HG02623 (cell line): ENCODE measurements around the gene DENND6B.

Experiments used
- ATAC-seq: cut with Tn5 transposase; IDR thresholded peaks from one replicate; pipeline ENCODE4 v1.9.1; 2021; ENCODE audit warnings: moderate library complexity; ENCODE audit not compliant: unreplicated experiment

DENND6B gene

DNA sequence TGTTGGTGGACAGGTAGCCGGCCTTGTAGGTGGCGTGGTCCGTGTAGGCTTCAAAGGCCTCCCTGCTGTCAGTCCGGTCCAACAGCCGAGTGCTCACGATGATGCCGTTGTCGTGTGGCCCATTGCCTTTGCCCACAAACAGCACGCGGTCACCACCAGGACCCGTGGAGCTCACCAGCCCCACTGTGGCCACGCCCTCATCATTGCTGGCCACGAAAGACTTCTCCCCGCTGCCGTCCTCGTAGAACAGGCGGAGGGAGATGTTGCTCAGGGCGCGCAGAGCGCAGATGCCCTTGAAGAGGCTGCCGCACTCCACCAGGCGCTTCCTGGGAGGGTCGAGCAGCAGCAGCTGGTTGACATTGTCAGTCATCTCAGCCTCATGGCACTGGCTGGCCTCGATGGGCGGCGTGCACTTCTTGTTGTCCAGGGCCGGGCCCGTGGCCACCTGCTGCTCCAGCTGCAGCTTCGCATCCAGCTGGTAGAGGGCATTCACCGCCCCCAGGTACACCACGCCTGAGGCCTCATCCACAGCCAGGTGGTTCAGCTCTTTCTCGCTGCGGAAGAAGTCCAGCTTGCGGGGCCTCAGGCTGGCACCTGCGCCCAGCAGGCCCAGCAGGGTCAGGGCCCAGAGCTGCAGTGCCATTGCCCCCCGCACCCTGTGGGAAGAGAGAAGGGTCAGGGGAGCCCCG is 36.7 kb downstream of the DENND6B start:
- no peak for ATAC-seq

DNA sequence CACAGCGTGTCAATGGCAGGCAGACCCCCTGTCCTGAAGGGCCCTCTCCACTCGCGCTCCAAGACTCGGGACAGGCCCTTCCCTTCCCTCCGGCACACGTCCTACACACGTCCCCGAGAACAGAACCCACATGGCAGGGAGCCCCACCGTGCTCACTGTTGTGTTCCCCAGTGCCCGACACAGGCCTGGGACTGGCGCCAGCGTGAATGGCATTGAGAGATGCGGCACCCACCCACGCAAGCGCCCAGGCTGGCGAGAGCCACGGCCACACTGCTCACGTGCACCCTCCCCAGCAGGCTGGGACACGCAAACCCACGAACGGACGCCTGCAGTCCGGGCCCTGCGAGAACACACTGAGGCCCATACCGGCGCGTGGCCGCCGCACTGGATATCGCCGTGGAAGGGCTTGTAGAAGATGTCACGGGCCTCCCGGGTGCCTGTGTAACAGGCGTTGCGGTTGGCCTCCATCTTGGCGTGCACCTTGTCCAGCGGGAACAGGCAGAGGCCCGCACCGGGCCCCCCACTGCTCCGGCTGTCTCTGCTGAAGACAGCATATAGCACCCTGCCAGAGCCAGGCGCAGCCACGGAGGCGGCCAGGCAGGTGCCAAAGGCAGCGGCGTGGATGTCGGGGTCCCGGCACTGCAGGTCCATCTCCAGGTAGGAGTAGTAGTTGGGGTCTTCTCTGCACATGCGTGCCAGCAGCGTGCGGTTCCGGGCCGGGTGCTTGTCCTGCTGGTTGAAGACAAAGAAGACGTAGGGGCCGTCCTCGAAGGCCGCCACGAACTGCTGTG is 37.5 kb downstream of the DENND6B start:
- ATAC-seq = no peak

DNA sequence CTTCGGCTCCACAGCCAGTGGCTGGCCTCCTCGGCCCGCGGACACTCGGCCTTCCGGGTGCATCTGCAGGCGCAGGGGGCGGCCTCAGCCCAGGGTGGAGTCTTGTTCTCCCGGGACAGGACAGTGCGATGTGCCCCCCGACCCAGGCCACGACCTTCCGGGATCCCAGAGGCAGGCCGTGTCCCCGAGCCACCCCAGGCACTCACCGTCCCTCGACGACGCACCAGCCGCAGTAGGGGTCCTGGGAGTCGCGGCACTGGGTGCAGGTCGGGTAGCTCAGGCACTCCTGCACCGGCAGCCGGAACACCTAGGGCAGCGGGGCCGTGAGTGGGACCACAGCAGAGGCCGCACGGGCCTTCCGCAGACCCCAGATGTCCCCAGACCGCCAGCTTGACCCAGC is 39.1 kb downstream of the DENND6B start:
- no peak for ATAC-seq

DNA sequence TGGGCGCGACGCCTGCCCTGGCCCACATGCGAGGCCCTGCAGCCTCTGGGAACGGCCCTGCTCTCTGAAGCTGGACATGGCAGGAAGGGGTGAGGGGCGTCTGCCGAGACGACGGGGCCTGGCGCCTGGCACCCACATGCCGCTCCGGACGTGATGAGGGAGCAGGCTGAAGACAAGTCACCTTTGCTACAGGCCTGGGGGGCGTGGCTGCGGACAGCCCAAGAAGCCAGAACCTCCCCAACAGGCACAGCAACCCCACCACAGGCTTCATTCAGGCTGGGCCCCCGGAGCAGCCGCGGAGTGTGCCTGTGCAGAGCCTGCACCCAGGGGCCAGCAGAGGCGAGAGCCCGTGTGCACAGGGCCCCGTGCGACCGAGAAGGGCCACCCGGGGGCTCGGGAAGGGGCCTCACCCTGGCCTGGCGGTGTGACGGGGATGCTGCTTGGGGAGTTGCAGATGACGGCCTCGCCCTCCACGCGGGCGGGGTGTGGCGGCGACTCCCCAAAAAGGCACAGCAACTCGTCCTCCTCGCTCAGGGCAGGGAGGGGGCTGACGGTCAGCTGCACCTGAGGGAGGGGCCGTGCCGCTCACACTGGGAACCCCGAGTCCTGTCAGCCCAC is 40.0 kb downstream of the DENND6B start:
- ATAC-seq = no peak

DNA sequence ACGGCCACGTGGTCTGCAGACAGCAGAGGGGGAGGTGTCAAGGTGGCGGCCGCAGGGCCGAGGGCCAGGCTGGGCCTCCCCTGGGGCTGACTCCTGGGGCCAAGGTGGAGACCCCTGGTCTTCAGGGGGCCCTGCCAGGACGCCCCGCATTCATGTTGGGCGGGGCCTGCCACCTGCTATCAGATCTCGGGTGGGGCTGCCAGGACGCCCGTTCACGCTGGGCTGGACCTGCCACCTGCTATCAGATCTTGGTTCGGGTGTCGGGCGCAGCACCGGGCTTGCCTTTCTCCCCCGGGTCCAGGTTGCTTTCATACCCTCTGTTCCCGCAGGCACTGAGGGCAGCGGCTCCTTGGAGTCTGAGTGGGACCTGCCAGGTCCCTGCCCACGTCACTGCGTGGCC is 40.5 kb downstream of the DENND6B start:
- ATAC-seq = no peak

DNA sequence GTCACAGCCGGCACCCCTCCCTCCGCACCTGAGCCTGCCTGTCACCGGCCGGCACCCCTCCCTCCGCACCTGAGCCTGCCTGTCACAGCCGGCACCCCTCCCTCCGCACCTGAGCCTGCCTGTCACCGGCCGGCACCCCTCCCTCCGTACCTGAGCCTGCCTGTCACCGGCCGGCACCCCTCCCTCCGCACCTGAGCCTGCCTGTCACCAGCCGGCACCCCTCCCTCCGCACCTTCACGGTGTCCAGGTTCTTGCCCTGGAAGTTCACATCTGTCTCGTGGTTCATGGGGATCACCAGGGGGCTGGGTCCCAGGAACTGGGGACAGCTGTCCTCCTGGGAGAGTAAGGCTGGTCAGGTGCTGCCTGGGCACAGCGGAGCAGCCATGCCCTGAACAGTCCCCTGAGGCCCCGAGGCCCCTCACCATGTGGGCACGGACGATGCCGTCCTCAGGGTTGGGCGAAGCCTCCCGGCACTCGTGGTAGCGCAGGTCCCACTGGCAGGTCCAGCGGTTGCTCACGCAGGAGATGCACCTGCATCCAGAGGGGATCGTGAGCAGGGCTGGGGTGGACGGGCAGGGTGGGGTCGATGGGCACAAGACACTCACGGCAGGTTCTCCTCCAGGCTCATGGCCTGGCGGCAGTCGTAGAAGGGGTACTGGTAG is 41.1 kb downstream of the DENND6B start:
- ATAC-seq = no peak

DNA sequence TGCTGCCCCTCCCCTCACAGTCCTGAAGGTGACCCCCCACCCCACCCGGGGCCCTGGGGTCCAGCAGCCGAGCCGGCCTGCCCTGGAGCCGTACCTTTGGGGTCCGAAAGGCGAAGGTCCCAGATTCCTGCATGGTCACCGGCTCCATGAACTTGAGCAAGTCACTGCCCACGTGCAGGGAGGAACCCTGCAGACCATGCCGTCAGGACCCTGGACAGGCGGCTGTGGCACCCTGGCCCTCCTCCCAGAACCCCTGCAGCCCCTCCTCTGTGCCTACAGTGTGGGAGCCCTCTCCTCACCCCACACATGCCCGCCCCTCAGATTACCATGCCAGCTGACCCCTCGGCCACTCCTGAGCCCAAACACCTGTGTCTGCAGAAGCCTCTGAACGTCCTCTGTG is 42.3 kb downstream of the DENND6B start:
- no peak for ATAC-seq

DNA sequence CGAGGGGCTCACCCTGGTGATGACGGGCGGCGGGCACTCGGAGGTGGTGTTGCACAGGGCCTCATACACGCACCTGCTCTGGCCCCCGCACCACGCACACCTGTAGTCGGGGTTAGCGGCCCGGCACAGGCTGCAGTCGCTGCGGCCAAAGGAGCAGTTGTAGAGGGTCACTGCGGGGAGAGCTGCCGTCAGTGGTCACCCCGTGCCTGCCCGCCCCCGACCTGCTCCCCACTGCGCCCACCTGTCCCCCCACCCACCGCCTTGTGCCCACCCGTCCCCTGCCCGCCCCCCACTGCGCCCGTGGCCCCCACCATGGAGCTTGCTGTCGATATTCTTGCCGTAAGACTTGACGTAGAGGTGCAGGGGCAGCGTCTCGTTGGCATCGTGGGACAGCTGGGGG is 43.0 kb downstream of the DENND6B start:
- no peak for ATAC-seq

DNA sequence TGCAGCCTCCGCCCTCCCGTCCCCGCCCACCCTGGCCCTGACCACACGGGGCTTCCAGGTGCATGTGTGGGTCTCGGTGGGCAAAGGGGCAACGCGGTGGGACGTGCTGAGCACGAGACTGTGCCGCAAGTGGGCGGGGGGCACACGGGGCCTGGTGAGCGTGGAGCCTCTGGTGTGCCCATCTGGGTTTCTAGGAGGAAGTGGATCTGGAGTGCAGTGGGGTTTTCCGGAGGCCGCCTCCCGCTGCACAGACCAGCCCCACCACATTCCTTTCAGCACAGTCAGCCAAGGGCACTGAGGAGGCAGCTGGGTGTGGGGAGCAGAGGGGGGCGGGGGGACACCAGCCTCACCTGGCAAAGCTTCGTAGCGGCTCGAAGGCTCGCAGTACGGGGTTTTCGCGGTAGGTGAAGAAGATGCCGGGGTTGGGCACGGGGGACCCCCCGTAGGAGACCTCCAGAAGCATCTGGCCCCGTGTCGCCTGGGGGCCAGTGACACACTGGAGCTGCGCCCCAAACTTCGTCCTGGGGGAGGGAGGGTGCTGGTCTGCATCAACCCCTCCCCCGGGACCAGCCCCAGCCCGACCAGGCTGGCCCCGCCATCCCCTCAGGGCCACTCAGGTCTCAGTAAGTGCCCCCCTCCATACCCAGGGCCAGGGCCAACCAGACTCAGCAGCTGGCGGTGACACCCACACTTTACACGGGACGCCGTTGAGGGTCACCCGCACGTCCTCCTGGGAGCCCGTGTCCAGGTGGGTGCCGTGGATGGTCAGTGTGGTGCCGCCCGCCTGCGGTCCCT is 44.3 kb downstream of the DENND6B start:
- no peak for ATAC-seq

DNA sequence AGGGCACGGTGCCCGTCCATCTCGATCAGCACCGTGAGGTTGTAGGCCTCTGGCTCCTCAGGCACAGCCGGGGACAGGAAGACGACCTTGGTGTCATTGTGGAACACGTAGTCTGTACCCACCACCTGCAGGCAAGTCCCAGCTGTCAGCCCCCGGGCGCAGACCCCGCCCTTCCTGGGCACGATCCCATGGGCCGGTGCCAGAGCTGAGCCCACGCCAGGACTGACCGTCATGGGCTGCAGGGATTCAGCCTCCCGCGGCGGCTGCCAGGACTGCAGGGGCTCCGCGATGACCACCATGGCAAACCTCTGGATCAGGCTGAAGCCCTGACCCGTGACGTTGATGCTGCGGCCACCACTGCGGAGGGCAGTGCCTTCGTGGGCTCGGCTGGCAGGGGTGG is 44.9 kb downstream of the DENND6B start:
- ATAC-seq = no peak

DNA sequence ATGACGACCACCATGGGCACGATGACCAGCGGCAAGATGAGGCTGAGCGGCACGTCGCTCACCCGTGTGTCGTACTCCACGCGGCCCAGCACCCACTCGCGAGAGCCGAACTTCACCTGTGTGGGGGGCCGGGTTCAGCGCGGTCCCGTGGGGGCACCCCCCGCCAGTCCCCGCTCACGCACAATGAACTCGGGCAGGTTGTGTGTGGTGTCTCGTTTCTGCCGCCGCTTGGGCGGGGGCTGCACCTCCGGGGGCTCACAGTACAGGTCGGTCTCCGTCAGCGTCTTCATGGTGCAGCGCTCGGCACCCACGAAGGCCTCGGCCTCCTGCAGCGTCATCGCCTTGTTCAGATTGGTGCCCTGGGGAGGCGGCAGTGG is 45.4 kb downstream of the DENND6B start:
- ATAC-seq = no peak

DNA sequence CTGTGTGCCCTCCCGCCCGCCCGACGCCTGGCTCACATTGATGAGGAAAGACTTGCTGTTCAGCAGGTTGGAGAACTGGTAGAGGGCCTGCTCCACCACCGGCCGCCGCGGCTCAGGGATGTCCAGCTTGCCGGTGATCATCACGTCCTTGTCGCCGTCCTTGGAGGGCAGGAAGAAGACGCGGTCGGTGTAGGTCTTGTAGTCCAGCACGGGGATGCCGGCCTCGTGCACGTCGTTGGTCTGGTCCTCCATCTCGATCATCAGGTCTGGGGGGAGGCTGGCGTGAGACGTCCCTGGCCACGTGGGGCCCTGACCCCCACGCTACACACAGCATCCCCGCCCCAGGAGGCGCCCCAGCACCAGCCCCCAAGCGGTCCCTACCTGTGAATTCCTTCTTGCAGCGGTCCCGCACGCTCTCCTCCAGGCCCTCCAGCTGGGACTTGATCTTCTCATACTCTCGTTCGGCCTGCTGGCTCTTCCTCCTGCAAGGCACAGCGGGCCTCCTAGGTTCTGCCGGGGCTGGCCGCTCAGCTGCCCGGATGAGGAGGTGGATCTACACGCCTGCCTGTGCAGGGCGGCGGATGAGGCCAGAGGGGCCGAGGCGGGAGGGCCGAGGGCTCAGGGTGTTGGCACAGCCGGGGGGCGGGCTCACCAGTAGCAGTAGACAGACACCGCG is 46.0 kb downstream of the DENND6B start:
- ATAC-seq = no peak

DNA sequence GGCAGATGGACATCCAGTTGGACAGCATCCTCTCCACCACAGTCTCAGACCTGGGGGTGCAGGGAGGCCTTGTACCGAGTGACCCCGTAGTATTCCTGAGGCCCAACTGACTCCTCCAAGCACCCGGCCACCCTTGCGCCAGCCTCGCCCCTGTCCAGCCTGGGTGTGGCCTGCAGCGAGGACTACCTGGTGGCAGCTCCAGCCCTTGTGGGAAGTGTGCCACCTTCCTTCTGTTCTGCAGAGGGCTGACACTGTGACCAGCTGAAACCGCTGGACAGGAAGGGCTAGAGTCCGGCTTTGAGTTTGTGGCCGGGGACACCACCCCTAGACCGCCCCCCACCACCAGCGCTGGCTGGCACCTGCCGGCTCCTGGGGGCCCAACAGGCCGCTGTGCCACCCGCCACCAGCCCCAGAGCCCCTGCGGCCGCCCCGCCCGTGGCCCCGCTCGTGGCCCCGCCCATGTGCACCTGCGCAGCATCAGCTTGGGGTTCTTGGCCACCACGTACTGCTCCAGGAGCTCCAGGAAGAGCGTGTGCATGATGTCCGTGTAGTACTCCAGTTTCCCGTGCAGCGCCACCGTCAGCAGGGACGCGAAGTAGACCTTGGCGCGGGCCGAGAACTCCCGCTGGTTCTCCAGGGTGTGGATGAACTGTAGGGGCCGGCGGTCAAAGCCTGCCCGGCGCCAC is 46.6 kb downstream of the DENND6B start:
- no peak for ATAC-seq

DNA sequence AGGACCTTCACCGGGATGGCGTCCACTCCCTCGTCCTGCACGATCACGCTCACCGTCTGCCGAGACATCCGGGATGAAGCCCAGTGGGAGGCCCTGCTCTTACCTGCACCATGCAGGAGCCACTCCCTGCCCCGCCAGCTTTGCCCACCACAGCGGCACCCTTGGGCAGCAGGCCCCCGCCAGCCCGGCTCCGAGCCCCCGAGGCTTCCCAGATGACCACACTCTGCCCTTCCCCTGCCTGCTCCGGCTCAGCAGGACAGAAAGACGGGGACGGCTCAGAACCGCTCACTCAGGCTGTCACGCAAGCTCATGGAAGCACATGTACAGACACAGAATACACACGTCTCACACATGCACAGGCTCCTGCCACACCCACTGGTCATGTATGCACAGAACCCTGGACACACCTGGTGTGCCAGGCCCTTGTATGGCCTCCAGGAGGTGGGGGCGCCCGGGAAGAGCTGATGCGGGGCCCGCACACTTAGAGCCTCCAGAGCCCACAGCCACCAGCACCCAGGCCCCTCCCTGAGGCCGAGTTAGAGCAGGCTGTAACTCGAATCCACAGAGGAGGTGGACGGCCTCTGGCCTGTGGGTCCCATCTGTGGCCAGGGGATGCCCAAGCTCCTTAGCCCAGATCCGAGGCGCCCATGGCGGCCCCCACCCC is 47.7 kb downstream of the DENND6B start:
- no peak for ATAC-seq

DNA sequence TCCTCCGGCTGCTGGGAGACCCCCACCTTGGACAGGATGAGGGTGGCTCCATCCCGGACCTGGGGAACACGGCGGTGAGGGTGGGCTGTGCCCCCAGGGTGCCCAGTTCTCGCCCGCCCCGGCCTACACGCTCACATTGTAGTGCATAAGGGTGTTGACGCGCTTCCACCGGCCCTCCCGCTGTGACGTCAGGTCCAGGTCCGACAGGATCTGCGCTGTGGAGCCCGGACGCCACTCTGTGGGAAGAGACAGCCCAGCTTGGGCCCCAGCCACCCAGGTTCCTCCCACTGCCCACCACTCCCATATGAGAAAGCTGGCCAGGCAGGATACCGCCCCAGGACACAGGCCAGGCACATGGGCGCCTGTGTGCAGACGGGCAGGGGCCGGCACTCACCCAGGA is 48.4 kb downstream of the DENND6B start:
- no peak for ATAC-seq

DNA sequence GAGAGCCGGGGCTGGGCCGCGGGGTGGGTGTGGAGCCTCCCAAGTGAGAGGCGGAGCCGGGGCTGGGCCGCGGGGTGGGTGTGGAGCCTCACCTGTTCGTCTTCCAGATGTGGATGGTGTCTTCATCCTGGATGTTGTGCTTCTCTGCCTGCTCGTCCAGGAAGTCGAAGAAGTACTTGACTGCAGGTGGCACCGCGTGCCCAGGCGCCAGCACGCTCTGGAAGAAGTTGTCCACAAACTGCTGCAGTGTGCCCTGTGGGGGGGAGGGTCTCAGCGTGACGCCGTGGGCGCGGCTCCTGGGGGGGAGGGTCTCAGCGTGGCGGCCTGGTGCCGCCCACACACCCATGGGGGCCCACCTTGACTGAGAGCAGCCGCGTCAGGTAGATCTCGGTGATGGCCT is 49.1 kb downstream of the DENND6B start:
- ATAC-seq = no peak

DNA sequence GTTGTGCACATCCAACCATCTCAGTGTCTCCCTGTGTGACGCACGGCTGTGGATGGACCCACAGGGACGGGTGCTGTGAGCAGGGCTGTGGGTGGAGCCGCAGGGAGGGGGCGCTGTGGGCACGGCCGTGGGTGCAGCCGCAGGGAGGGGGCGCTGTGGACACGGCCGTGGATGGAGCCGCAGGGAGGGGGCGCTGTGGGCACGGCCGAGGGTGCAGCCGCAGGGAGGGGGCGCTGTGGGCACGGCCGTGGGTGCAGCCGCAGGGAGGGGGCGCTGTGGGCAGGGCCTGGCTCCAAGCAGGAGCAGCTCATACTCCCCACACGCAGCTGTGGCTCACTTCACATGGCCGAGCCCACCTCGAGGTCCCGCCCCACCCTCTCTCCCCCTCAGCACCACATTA is 50.7 kb downstream of the DENND6B start:
- peak; percentile 40 for ATAC-seq

DNA sequence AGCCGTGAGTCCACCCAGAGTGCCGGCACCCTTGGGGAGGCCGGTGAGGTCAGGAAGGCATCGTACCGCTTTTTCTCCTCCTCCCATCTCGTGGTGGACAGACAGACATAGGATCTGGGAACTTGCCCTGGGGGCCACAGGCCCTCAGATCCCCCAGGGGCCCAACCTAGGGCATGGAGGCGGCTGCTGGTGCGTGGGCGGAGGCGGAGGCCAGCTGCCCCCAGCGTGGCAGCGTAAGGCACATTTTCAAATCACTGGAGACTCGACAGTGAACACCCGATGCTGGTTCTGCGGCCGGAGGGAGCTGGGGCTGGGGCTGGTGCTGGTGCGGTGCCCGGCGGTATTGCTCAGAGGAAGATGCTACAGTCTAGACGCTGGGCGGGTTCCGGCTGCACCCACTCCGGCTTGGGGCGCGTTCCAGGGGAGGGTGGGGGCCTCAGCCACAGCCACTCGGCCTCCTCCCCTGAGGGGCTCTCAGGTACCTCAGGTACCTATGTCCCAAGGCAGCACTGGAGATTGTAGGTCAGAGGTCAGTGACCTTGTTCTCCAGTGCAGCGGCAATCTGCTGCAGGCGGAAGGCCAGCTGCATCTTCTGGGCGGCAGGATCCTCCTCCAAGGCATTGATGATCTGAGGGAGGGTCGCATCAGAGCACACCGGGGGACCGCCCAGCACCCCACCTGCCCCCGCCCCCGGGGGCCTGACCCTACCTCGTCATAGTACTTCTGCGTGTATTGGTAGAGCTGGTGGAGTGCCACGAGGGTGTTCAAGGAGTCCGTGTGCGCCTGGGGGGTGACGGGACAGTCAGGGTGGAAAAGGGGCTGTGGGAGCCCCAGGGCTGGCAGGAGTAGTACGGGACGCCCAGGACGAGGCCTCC is 51.4 kb downstream of the DENND6B start:
- no peak for ATAC-seq
